Activated T-cell treated with anti-CD3 and anti-CD28 coated beads for 24 hours (primary cell): Measurements from ENCODE around the gene FARS2.

Experiments
- DNase-seq: peaks from one replicate; pipeline ENCODE4 v3.0.0-alpha.2; 2020; ENCODE audit warnings: low read depth

FARS2 gene

DNA sequence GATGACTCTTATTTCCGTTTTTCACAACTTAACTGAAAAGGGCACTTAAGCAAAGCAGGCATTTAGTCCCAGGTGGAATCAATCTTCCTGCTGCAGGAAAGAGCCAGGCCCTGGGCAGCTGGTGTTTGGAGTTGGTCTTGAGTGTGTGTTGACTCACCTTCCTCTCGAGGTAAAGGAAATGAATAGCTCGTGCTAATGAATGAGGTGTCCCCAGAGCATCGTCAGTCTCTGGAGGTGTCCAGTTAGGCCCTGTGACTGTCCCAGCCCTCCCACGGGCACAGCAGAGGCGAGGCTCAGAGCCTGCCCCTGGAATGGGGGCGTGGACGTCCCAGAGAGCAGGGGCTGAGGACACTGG is 467.7 kb downstream of the FARS2 start:
- no peak for DNase-seq

- DNase-seq: no peak
These were observed 468.7 kb downstream of the FARS2 start for GRCh38 chr6:5729813-5730517.

GRCh38 chr6:5730585-5731263 is 469.4 kb downstream of the FARS2 start:
- DNase-seq: no peak

DNA sequence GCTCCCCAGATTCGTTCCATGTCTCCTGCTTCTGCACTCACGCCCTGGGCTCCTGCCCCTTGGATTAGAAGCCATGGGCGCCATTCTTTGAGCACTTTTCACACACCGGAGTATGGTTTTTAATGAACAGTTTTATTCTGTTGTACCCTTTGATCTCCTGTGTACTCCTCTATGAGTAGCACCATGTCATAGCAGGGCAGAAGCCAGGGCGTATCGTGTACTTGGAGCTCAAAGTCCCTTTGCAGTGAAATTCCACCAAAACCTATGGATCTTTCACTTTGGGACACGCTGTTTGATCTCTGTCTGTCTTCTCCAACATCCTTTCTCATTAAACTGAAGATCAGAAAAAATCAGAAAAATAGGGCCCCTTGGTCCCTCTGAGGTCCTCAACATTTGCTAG is 470.1 kb downstream of the FARS2 start:
- no peak for DNase-seq

GRCh38 chr6:5732496-5732895 is 471.2 kb downstream of the FARS2 start:
- no peak for DNase-seq

DNA sequence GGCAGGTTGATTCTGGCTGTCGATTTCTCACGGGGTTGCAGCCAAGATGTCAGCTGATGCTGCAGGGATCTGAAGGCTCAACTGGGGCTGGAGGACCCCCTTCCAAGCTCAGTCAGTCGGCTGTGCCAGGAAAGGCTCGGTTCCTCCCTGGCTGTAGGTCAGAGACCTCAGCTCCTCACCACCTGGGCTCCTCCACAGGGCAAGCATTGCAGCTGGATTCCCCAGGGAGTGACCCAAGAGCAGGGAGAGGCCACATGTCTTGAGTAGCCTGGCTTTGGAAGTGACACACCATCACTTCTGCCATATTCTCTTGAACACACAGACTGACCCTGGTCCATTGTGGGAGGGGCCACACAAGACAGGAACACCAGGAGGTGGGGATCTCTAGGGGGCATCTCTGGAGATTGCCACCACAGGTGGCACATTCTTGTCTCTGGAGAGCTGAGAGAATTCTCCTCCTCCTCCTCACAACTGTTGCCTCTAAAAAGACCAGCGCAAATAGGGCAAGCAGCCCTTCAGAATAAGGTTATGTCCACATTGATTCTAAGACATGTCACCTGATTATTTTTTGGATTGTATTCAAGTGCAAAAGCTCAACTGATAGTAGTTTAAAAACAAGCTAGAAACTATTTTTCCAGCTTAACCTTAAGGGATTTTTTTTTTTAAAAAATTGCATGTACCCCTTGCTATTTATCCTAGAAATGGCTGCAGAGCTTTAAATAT is 474.9 kb downstream of the FARS2 start:
- no peak for DNase-seq

- no peak for DNase-seq
These were observed 476.1 kb downstream of the FARS2 start for GRCh38 chr6:5737460-5737859.

- DNase-seq: no peak
These were observed 476.9 kb downstream of the FARS2 start for GRCh38 chr6:5738211-5738610.

DNA sequence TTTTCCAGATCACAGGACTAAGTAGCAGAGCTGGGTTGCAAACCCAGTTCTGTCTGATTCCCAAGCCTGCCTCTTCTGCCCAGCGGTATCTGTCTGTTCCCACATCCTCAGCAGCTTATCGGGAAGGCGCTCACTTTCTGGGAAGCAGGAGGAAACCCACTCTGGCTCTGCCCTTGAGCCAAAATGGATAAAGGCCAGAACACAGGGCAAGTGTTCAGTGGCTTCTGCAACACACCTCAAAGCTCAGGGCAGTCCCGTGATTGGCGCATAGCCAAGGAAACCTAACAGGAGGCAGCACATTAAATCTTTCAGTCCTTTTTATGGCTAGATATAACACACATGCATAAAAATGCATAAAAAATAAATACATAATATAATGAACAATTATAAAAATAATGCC is 483.2 kb downstream of the FARS2 start:
- DNase-seq: no peak

DNA sequence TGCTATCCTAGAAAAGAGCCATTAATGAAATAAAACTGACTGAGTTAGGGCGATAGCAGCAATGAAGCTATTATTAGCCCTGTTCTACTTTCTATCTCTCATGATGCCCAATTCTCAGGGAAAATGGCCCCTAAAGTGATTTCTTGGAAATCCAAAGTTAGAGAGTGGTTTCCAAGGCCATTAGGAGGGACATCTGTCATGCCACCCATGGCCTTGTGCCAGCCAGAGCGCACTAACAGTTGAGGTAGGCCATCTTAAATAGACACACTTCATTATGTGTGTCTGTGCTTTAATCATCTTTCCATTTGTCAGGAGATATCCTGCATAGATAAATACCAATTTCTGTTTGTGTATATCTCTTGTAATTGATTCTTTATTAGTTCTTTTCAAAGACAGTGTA is 483.8 kb downstream of the FARS2 start:
- DNase-seq: no peak

- no peak for DNase-seq
These were observed 484.9 kb downstream of the FARS2 start for GRCh38 chr6:5746053-5746758.

- DNase-seq: no peak
These were observed 485.4 kb downstream of the FARS2 start for GRCh38 chr6:5746759-5747130.

DNA sequence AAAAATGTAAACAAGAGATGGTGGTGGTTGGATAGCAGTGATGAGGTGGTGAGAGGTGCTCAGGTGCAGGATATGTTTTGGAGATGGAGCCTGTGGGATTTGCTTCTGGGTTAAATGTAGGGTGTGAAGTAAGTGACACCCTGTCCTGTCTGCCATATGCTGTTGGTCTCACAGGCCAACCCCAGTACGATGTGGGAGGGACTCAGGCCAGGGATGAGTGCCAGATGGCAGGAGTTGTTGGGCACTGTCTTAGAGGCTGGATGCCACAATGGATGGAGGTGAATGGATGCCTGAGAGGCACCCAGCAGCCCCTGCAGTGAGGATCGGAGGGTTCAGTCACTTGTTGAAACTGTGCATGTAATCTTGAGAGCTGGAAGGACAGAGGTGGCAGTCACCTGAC is 486.1 kb downstream of the FARS2 start:
- no peak for DNase-seq

- DNase-seq: no peak
These were observed 487.8 kb downstream of the FARS2 start for GRCh38 chr6:5749016-5749650.

GRCh38 chr6:5749651-5750215 is 488.4 kb downstream of the FARS2 start:
- DNase-seq: no peak

DNA sequence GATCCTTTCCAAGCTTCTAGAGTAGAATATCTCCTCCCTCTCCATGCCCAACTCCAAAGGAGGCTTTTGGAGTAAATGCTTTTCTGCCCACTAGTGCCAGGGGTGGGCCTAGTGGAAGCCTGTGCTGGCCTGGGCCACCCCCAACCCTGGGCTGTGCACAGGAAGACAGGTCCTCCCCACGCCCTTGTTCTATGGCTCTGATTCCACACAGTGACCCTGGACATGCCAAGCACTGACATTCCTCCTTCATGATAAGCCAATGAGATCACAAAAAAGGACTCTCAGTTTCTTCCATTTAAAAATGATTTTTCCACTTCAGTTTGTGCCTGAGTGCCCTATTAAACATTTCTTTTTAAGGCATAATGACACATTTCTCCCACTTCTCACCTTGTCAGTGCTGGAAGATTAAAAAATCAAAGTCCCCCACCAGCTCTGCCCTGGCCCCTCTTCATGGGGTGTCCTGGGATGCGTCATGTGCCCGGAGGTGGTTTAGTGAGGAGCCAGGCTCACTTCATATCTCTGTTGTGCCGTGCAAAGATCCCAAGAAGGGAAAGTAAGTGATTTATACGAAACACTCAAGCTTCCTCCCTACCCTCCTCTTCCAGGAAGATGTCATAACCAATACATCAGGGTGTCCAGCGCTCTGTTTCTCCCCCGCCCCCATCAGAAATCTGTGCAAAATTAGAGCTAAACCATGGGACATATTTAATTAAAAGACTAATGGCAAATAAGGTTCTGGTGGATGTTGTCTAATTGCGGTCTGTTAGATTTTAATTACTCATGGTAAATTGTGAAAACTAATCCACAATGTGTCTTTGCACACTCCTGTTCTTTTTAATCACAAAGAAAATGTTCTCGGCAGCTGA is 490.4 kb downstream of the FARS2 start:
- DNase-seq: no peak

GRCh38 chr6:5752391-5752680 is 491.0 kb downstream of the FARS2 start:
- no peak for DNase-seq

- DNase-seq: no peak
These were observed 491.9 kb downstream of the FARS2 start for GRCh38 chr6:5753209-5753608.

DNA sequence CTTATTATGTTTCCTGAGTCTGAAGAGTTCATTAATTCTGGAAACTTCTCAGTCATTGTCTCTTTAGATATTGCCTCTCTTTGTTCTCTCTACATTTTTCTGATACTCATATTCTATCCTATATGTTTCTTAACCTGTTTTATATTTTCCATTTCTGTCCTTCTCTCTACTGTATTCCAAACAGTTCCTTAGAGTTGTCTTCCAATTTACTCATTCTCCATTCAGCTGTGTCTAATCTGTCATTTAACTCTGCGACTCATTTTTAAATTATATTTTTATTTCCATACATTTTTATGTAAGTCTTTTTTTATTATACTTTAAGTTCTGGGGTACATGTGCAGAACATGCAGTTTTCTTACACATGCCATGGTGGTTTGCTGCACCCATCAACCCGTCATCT is 493.6 kb downstream of the FARS2 start:
- DNase-seq: no peak

DNA sequence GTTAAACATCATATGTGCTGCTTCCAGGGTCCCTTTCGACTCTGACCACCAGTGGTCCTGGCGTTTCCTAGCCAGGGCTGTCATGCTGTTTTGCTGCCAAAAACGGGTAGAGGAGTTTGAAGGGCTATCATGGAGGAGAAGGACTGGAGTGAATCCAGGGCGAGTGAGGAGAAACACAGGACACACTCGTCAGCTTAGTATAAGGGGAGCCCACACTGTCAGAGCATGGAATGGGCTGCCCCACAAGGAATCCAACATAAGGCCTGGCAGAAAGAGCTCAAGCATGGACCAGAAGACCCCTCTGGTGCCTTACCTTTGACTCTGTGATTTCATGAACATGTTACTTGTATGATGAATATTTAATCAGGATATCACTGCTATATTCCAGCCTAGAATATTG is 498.3 kb downstream of the FARS2 start:
- no peak for DNase-seq

DNA sequence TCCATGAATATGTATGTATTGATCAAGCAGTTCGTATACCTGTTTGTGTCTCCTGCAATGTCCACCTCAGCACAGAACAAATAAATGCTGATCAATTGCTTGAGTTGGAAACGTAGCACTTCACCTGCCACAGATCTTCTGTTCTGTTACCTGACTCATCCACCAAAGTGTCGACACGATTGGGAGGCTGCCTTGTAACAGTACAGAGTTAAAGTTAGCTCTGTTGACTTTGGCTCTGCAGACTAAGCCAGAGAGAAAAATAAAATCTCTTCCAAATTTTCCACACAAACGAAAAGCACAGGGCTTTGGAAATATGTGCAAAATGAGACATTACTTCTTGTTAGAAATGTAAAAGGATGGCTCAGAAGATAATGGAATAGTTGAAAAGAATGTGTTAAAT is 500.1 kb downstream of the FARS2 start:
- no peak for DNase-seq
